HPDE6-E6E7 (cell line): ENCODE data around the gene SH3D19.

Experiments
- DNase-seq: peaks from one replicate; pipeline ENCODE4 v3.0.0; 2011; ENCODE audit warnings: missing footprints; ENCODE audit errors: extremely low spot score

Gene SH3D19

DNA sequence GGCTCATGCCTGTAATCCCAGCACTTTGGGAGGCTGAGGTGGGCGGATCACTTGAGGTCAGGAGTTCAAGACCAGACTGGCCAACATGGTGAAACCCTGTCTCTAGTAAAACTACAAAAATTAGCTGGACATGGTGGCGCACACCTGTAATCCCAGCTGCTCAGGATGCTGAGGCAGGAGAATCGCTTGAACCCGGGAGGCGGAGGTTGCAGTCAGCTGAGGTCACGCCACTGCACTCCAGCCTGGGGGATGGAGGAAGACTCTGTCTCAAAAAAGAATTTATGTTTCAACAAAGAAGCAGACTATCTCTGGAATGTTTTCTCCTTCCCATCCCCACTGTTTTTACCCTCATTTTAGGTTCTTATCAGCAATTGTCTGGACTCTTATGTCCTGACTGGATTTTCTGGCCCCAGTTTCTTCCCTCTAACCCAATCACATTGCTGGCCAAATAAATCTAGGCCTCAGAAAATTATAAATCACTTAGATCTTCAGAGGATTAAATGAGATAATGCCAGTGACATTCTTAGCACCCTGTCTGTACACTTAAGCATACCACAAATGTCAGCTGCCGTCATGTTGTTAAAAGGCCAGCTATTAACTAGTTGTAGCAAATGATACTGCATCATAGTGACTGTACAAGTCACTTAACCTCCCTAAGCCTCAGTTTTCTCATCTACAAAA, 93.3 kb downstream of the SH3D19 start:
- DNase-seq: no peak

DNA sequence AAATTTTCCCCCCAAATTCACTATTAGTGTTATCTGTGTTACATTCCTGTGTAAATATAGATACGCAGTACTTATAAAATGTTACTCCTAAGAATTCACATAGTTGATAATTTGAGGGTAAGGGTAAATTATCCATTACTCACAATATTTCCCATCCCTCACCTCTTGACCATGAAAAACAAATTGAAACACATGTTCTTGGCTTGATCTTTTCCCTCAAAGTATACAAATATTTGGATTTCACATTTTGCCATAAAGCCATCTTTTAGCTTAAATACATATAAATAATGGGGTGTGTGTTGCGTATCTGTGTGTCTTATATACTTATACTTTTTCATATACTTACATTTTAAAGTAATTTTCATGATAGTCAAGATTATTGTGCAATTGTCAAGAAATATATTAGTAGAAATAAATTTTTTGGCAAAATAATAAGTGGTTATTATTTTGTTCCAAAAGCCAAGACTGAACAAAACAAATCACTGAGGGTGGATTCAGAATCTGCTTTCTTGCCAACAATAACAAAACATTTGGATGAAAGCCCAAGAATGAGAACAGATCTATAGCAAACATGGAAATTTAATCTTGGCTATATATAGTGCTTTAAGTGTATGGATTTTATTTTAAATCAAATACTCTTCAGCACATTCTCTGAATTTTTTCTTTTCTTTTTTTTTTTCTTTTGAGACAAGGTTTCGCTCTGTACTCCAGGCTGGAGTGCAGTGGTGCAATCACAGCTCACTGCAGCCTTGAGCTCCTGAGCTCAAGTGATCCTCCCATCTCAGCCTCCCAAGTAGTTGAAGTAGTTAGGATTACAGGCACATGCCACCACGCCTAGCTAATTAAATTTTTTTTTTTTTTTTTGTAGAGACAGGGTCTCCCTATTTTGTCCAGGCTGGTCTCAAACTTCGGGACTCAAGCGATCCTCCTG, 97.0 kb downstream of the SH3D19 start:
- DNase-seq: no peak

DNA sequence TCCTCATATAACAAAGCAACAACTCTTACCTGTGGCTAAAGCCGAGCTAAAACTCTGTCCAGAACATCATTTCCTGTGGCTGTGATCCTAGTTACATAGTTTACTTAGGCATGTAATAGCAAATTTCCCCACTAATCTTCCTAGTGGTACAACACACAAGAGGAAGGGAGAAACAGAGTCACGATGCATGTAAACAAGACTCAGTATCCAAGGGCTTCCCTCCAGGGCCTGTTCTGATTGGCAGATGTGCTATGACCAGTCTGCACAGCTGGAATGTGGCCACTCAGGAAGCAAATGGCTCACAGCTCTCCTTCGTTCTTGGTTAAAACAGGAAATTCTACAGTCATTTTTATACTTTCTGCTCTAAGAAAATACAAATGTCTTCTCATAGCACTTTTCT, 97.7 kb downstream of the SH3D19 start:
- peak; percentile 52 for DNase-seq

DNA sequence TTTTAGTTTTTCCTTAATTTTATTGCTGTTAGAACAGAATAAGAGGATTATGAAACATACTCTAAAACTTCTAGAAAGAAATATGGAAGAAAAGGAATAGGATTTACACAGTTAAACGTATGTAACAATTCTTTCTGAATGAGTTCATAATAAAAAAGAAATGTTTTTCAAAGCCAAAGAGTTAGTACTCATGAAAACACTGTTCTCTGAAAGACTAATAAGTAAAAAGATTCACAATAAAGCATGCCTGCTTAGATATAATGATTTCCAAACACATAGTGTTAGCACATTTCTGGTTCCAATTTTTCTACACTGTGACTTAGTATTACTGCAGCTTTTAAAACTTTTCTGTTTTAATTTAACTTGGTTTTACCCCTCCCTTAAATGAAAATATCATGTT, 98.2 kb downstream of the SH3D19 start:
- DNase-seq: no peak

DNA sequence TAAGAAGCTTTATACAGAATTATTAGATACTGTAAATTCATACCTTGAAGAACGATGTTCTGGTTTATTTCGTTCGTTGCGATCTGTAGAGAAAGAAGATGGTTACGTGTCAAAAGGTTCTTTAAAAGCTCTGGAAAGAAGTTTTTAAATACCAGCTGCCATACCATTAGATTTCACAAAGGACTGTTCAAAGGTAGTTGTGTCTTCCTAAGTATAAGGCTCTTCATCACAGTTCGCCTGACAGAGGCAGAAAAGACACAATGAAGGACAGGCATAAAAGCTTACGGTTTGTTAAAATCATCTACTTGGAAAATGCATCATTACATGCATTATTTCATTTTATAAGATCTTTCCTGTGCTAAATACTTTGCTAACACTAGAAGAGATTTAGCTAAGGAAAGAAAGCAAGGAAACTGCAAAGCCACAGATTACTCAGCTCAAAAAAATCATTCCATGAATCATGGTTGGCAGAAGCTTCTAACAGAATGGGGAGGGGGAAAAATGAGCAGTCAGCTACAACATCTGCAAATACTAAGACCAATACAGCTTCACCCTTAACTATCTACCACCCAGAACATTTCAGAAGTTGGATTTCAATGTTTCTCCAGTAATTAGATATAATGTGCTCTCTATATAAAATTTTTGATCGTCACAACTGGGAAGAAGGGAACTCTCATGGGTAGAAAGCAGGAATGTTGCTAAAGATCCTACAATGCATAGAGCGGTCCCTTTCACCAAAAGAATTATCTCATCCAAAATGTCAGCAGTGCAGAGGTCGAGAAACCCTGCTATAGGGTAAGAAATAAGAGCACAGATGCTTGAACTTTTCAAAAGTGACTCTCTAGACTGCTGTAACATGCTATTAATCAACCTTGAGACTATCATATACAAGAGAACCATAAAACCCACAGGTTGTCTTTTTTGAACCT, 99.1 kb downstream of the SH3D19 start:
- DNase-seq: peak; percentile 46

DNA sequence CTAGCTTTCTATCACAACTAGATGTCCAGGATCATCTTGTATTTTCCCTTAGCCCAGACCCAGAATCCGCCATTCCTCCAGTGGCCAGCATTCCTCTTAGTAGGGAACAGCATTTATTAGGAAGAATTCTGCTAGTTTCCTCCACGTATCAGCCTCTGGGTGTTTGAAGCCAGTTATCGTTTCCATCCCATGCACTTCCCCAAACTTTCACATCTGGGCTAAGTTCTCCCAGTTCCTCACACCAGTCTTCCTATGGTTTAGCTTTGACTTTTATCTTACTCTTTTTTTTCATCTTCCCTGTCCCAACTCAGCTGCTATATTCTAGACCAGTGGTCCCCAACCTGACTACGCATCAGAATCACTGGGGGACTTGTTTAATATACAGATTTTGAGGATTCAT, 101.9 kb downstream of the SH3D19 start:
- no peak for DNase-seq

DNA sequence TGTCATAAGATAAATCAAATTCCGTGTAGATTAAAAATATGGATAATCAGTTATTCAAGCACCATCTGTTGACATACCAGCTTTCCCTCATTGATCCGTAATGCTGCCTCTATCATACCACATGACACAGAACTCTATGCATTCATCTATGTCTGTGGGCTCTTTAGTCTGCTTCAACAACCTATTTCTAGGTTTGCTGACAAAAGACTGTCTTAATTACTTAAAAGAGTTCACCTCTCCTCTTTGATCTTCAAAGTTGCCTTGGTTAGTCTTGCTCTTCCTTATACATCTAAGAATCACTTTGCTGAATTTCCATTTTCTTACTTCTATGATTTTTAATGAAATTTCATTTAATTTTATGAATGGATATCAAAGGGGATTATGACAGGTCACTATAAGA, 105.5 kb downstream of the SH3D19 start:
- no peak for DNase-seq

DNA sequence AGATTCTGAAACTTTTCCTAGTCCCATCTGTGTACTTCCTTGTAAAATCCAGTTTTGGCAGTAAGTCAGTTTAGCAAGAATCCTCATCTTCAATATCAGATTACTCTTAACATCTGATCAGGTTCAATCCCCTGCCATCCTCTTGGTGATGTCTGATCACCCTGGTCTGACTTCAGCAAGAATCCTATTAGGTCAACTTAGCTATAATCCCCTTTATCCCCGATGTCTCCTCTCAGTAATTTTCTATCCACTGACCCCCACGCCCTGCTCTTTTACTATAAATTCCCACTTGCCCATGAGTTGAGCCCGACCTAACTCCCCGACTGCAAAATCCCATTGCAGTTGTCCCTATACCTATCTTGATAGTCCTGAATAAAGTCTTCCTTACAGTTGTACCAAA, 106.3 kb downstream of the SH3D19 start:
- DNase-seq: no peak

DNA sequence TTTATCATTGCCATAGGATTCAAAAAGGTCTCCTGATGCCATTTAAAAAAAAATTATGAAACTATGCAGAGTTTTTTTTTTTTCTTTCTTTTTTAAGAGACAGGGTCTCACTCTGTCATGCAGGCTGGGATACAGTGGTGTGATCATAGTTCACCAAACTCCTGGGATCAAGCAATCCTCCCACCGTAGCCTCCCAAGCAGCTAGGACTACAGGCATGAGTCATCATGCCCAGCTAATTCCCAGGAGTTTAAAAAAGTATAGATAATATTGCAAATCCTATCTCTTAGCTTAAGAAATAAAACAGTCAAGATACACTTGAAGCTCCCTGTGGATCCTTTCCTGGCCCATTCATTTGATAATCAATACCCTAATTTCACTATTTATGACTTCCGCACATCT, 107.1 kb downstream of the SH3D19 start:
- DNase-seq: no peak

DNA sequence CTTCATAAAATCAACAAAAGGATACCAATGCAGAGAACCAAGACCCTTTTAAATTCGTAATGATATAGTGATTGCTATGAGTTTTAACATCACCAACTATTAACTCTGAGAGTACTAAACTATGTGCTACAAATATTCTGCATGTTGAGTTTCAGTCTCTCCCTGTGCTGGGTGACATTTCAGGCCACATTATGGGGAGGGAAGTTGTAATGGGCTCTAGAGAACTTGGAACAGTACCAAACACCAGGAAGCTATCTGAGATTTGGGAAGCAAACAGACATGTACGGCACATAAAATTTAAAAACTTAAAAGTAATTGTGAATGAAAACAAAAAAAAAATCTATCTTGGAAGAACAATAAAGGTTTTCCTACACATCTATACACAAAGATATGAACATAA, 108.1 kb downstream of the SH3D19 start:
- no peak for DNase-seq

DNA sequence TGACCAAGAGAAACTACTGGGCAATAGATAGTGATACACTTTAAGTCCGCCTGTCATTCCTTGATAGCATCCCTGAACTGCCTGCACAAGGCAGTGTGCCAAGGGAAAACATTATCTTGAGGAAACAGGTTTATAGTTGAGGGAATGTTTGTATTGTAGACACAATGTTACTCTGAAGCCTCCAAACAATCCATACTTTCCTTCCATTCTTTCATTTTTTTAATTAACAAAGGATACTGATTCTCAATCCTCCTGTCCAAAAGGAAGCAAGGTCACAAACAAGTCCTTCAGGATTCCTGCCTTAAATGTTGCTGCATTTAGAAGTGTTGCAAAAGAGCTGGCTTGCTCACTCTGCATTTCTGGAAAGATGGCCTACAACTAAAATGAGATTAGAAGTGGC, 110.1 kb downstream of the SH3D19 start:
- DNase-seq: no peak

DNA sequence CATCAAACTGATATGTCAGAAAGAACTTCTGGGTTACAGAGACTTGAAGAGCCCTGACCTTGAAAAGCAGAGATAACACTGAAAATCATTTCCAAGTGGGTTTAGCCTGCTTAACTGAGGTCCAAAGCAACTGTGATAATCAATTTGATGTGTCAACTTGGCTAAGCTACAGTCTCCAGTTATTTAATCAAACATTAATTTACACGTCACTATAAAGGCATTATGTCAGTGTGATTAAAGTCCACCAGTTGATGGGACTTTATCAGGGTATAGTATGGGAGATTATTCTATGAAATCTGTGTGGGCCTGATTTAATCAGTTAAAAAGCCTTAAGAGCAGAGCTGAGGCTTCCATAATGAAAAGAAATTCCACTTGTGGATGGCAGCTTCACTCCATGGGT, 117.5 kb downstream of the SH3D19 start:
- no peak for DNase-seq

DNA sequence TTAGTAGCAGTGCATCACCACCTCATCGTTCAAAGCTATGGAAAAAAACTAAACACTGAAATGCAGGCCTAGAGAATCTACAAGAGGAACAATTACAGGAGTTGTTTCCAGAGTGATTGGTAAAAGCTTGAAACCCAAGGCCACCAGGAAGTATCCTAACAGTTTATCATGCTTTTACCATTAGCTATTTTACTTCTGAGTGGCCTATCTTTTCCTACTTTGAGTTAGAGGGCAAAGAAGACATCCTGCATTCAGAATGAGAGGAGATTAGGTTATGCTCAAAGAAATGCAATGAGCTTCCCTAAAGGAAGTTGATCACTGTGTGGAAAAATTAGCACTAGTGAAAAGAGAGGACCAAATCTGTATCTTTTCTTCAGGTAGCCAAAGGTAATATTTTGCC, 118.2 kb downstream of the SH3D19 start:
- no peak for DNase-seq

DNA sequence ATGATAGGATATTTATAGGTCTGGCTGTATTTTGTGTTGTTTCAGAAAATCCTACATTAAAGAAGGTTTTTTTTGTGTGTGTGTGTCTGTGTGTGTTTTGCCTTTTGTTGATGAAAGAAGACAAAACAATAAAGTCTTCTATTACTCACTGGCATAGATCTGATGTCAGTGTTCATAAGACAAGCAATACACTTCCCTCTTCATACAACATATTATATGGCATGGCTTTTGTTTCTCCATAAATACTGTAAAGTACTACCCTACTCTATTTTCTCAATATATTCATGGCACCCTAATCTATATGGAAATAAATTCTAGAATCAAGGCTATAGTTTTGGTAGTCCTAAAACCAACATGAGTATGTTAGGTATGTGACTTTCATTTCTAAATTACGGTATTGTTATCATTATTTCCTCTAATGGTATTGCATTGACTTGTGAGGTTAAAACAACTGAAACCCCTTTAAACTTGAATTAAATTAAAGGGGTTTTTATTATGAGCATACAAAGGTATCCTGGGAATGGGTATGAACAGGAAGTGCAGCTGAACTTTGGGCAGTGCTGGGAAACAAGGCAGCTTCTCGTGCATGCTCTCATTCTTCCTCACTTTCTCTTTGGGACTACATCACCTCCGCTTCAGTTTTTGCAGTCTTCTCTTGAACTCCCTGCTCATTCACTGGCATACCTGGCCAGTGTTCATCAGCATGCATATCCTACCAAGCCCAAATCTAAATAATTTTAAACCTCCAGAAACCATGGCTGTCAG, 119.0 kb downstream of the SH3D19 start:
- DNase-seq: no peak

DNA sequence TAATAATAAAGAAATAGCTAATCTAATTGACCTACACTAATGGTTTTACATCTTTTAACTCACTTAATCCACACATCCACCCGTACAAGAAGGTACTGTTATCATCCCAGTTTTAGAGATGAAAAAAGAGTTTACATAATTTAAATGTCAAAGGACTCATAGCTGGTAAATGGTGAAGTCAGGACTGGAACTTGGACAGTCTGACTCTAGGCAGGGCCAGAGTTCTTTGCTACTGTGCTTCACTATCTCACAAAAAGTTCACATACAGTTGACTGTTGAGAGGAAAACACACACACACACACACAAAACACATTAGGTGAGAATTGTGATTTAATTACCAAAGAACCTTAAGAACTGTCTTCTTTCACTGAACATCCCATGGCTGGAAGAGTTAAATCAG, 119.7 kb downstream of the SH3D19 start:
- DNase-seq: no peak

DNA sequence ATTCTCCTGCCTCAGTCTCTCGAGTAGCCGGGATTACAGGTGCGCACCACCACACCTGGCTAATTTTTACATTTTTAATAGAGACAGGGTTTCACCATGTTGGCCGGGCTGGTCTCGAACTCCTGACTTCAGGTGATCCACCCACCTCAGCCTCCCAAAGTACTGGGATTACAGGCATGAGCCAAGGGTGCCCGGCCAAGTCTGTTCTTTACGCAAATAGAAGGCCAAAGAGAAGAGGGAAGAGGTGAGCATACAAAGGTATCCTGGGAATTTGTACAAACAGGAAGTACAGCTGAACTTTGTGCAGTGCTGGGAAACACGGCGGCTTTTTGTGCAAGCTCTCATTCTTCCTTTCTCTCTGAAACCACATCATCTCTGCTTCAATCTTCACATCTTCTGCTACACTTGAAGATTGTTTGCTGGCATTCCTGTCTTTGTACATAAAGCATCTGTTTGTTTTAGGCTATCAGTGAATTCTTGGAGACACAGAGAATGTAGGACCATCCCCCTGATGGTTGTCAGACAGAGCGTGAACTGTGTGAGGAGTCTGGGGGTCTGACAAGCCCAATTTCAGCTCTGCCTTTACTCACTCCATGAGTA, 120.4 kb downstream of the SH3D19 start:
- DNase-seq: no peak

DNA sequence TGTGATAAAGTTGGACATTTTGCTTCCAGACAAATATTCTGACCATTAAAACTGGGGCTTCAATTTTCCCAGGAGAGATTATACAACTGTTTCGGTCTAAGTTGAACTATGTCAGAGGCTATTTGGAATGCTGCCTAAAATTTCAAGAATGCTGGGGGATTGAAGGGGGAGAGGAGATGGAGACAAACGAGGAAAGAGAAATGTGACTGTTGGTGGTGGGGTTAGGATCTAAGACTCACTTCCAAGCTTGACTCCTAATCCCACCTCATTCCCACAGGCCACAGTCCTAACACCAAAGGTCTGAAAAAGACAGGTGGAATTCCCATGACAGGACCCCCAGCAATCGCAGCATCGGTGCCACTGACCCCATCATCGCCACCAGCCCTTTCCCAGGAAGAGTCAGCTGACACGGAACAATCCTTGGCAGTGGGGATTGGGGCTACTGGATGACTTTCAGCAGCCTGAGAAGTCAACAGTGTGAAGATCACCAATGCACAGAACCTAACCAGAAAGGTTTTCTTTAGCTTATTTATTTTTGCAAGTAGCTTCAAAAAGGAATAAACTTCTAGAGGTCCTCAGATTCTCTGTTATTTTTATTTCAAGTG, 122.5 kb downstream of the SH3D19 start:
- DNase-seq: no peak

DNA sequence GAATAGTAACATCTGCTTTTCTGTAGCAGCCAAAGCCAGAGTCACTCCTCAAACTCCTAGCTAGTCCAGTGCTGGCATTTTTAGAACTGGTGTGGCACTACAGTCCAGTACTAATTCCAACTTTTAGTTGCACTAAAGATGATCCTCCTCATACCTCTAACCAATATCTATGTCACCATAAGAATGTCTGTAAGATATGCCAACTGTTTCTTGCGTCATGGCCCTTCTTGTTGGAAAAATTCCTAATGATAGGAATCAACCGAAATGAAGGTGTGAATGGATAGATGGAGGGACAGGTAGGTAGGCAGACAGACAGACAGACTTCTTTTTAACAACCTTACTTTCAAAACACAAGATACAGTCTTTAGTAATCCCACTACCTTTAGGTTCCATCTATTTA, 123.0 kb downstream of the SH3D19 start:
- DNase-seq: no peak

DNA sequence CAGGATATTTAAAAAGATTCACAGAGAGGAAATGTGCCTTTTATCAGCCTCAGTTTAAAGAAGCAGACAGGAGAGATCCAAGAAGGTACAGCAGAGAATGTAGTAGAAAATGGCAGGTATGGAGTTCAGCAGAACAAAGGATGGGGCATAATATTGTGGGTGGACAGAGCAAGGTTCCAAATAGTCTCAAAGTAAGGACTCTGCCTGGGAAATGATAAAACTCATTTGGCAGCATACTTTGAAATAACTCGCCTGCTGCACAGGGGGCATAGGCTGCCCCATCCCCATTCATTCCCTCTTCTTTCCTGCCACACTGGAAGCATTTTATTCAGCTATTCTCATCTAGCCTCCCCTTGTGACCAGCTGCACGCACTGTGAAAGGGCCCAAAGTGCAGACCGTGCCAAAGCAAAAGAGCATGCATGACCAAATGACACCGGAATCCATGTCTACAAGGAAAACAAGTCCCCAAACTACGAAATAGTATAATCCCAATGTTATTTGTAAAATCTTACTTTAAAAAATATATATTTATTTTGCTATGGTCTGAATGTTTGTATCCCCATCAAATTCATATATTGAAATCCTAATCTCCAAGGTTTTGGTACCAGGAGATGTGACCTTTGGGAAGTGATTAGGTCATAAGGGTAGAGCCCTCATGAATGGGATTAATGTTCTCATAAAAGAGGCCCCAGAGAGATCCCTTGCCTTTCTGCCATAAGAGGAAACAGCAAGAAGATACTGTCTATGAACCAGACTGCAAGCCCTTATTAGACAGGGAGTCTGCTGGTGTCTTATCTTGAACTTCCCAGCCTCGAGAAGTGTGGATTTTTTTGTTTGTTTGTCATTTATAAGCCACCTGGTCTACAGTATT, 125.8 kb downstream of the SH3D19 start:
- DNase-seq: no peak

DNA sequence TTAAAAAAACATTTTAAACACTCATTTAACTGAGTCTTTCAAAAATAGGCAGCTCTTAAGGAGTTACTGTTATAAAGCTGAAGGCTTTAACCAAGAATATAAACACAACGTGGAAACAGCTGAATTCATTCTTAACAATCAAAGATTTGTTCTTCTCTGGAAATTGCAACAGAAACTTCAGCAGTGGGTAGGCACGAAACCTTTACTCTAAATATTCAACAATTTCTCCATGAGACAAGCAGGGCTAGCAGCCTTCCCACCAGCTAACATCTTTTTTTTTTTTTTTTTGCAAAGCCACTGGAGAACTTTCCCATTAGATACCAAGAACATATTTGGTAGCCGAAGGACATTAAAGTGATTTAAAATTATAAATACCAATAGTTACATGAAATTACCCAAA, 126.7 kb downstream of the SH3D19 start:
- no peak for DNase-seq
